NCI-H128 (cell line): ENCODE data around the gene CH25H.
"Not testable (repeated sequence)": the region's sequence is repeated elsewhere in the genome, so short reads cannot be mapped to it uniquely, and the experiment has no call there.

Source experiments
- DNase-seq: peaks from one replicate; lab custom pipeline; 2025; ENCODE audit not compliant: unreplicated experiment; lab: John Stamatoyannopoulos, UW

The CH25H gene

GRCh38 chr10:89201345-89202032, 5.6 kb downstream of the CH25H start:
- no peak for DNase-seq

- DNase-seq: no peak
These were observed 9.6 kb downstream of the CH25H start for GRCh38 chr10:89197473-89197872.

- DNase-seq: not testable (repeated sequence)
These were observed 15.8 kb downstream of the CH25H start for GRCh38 chr10:89191301-89191700.

- DNase-seq: no peak
These were observed 17.8 kb downstream of the CH25H start for GRCh38 chr10:89189211-89189734.

GRCh38 chr10:89185658-89186057, 21.5 kb downstream of the CH25H start:
- no peak for DNase-seq

- DNase-seq: no peak
These were observed 22.5 kb downstream of the CH25H start for GRCh38 chr10:89184638-89185037.

- DNase-seq: no peak
These were observed 23.5 kb downstream of the CH25H start for GRCh38 chr10:89183571-89183970.

- DNase-seq: no peak
These were observed 24.2 kb downstream of the CH25H start for GRCh38 chr10:89182894-89183293.

GRCh38 chr10:89175816-89176215, 31.3 kb downstream of the CH25H start:
- no peak for DNase-seq

GRCh38 chr10:89173075-89173474, 34.0 kb downstream of the CH25H start:
- DNase-seq: no peak

- DNase-seq: no peak
These were observed 35.1 kb downstream of the CH25H start for GRCh38 chr10:89171996-89172395.

- no peak for DNase-seq
These were observed 35.7 kb downstream of the CH25H start for GRCh38 chr10:89171263-89171872.

- not testable (repeated sequence) for DNase-seq
These were observed 38.7 kb downstream of the CH25H start for GRCh38 chr10:89168354-89168900.

- DNase-seq: no peak
These were observed 39.2 kb downstream of the CH25H start for GRCh38 chr10:89167915-89168314.

GRCh38 chr10:89165923-89166322, 41.2 kb downstream of the CH25H start:
- no peak for DNase-seq

GRCh38 chr10:89164920-89165319, 42.2 kb downstream of the CH25H start:
- no peak for DNase-seq

- DNase-seq: no peak
These were observed 43.0 kb downstream of the CH25H start for GRCh38 chr10:89164080-89164479.

GRCh38 chr10:89163265-89163995, 43.7 kb downstream of the CH25H start:
- no peak for DNase-seq

GRCh38 chr10:89162596-89162995, 44.5 kb downstream of the CH25H start:
- no peak for DNase-seq

- no peak for DNase-seq
These were observed 46.8 kb downstream of the CH25H start for GRCh38 chr10:89160339-89160738.

- no peak for DNase-seq
These were observed 47.4 kb downstream of the CH25H start for GRCh38 chr10:89159761-89160160.

GRCh38 chr10:89159316-89159715, 47.8 kb downstream of the CH25H start:
- no peak for DNase-seq
